ENCODE data around the gene MOV10L1.

DNA sequence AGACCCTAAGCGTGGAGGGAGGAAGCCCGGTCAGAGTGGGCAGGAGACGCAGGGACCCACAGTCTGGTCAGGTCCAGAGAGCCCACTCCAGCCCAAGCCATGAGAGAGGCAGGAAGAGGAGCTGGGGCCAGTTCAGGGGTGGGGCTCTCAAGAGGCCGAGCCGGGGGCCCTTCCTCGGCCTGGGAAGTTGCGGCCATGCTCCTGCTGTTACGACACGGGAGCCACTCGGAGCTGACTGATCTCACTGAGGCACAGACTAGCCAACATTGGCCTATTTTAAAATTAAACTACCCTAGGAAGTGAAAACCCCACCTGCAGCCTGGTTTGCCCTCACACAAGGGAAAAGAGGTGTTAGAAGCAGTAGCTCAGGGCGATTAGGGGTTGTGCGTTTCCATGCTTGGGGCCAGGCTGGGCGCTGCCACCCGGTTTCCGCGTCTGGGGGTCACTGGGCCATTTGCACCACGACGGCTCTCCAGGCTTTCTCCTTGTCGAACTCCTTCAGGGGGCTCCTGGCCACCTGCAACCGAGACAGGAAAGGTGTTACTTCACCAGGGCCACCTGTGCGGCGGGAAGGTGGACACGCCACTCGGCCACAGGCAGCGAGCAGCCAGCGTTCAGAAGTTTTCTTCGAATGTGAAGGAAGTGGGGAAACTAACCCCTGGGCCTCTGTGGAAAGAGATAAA lies 28.5 kb upstream of the MOV10L1 start:
- TF ChIP-seq CTCF (IDR thresholded peaks at IDR 0.05) (no peak), POLR2A (IDR thresholded peaks at IDR 0.05) (no peak)

Data from suprapubic skin (tissue), 3 donors.